HL-60/S4 treated with retinoic acid at 250 ng/mL for 4 days and 3 days (cell line): ENCODE measurements around the gene CUEDC2.

Experiments used
- in situ Hi-C: fragments of 300-500 bp; cut with MboI; formaldehyde crosslinking; loops from 2 replicates; pipeline ENCODE4 v1.7.0; 2022; ENCODE audit warnings: low sequenced_read_pairs

CUEDC2 gene

DNA sequence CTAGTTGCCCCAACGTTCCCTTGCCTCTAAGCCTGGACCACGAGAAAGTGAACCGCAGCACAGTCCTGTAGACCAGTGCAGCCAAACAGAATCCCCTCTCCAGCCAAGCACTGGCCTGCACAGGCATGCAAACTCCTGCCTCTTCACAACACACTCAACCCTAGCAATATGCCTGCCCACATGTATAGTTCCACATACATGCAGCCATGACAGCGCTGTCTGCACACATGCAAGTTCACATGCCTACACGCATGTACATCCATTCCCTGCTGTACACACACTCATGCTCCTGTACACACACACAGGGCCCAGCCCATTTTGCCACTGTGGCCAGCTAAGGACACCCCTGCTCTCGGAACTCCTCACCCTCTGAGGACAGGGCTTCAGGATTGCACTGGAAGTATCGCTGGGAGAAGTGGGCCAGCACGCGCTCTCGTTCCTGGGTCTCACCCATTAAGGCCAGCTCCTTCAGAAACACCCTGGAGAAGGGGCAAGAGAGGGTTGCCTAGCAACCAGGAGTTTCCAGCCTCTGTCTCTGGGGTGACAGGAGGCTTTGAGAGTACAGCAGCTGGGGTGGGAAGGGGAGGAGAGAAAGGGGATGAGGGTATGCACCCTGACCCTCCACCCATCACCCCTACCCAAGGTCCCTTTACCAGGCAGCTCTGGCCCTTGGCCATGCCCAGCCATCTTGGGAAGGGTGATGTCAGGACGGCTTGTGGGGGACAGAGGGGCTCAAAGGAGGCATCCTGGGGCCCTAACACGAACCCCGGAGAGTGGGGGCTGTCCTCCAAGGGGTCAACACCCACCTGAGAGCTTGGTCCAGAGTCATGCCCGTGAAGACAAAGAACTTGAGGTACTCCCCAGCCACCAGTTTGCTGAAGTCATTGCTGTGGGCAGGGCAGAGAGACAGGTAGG, 20.8 kb downstream of the CUEDC2 start:
- in situ Hi-C loops, result no loop called here

- in situ Hi-C loops, result no loop called here
Observed at GRCh38 chr10:102410429-102411073, 21.8 kb downstream of the CUEDC2 start.

GRCh38 chr10:102409604-102410428, 22.6 kb downstream of the CUEDC2 start:
- in situ Hi-C loops, result no loop called here

- in situ Hi-C loops, result no loop called here
Observed at GRCh38 chr10:102408728-102409603, 23.4 kb downstream of the CUEDC2 start.

GRCh38 chr10:102408131-102408727, 24.1 kb downstream of the CUEDC2 start:
- in situ Hi-C loops, result no loop called here

GRCh38 chr10:102407425-102408130, 24.8 kb downstream of the CUEDC2 start:
- in situ Hi-C loops, result no loop called here

DNA sequence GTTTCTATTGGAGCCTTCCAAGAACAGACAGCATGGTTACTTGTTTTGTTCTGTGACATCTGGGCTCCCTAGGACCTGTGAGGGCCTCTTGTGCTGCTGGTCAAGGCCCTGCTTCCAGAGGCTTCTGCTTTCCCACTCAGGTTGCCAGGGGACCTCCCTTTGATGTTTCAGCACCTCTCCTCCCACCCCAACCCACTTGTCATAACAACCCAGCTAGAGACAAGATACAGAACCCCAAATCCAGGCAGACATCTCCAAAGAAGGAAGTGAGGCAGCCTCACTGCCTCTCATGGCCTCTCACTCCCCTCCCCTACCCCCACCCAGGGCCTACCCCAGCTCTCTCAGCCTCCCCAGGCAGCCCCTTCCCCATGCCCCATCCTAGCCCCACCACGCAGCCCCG, 25.6 kb downstream of the CUEDC2 start:
- in situ Hi-C loops, result no loop called here

DNA sequence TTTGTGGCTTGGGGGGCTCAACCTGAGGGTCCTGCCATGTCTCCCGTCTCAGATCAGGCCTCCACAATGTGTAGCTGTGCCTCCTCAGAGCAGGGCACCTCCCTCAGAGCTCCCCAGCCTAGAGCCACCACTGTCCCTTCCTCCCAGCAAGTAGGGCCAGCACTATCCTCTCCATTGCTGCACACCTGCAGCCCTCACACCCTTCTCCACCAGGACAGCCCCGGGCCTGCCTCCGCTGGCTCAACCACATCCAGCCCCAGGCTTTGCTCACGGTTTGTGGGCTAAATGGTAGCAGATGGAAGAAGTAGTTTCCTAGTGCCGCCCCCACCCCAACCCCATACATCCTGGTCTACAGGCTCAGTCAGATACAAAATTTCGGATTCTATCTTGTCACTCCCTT, 26.7 kb downstream of the CUEDC2 start:
- in situ Hi-C loops, result no loop called here

GRCh38 chr10:102405108-102405571, 27.2 kb downstream of the CUEDC2 start:
- in situ Hi-C loops, result no loop called here

- in situ Hi-C loops, result no loop called here
Observed at GRCh38 chr10:102404361-102405107, 27.8 kb downstream of the CUEDC2 start.

- in situ Hi-C loops, result no loop called here
Observed at GRCh38 chr10:102403115-102403514, 29.3 kb downstream of the CUEDC2 start.

GRCh38 chr10:102402512-102402896, 29.9 kb downstream of the CUEDC2 start:
- in situ Hi-C loops, result no loop called here

- in situ Hi-C loops, result no loop called here
Observed at GRCh38 chr10:102401735-102402511, 30.5 kb downstream of the CUEDC2 start.

GRCh38 chr10:102401342-102401654, 31.1 kb downstream of the CUEDC2 start:
- in situ Hi-C loops, result no loop called here

- in situ Hi-C loops, result no loop called here
Observed at GRCh38 chr10:102400598-102401341, 31.6 kb downstream of the CUEDC2 start.

DNA sequence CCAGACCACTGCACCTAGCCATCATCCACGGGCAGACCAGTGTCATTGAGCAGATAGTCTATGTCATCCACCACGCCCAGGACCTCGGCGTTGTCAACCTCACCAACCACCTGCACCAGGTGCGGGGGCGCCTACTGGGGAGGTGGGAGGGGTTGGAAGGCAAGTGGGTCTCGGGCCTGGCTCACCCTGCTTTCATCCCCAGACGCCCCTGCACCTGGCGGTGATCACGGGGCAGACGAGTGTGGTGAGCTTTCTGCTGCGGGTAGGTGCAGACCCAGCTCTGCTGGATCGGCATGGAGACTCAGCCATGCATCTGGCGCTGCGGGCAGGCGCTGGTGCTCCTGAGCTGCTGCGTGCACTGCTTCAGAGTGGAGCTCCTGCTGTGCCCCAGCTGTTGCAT, 32.3 kb downstream of the CUEDC2 start:
- in situ Hi-C loops, result no loop called here
